Type B pancreatic cell (in vitro differentiated cells): ENCODE data around the gene CFAP73. TPM values are rescaled to one million over a fixed set of nuclear protein-coding genes. Genes with fewer than 3 reads are reported as not detected.

ENCODE experiments used
- DNase-seq: peaks from one replicate; pipeline ENCODE4 v3.0.0; 2021; ENCODE audit warnings: mixed read lengths; ENCODE audit not compliant: unreplicated experiment; ENCODE audit errors: extremely low spot score
- H3K27ac Mint-ChIP-seq: 2 replicates; pipeline ENCODE4 v1.8.0; 2021; ENCODE audit warnings: mild to moderate bottlenecking, mixed read lengths
- H3K27me3 Mint-ChIP-seq: 2 replicates; pipeline ENCODE4 v1.8.0; 2021; ENCODE audit warnings: mixed read lengths
- H3K36me3 Mint-ChIP-seq: 2 replicates; pipeline ENCODE4 v1.8.0; 2021; ENCODE audit warnings: mixed read lengths
- H3K4me1 Mint-ChIP-seq: one replicate; pipeline ENCODE4 v1.8.0; 2021; ENCODE audit warnings: mixed read lengths; ENCODE audit not compliant: unreplicated experiment
- H3K4me3 Mint-ChIP-seq: 2 replicates; pipeline ENCODE4 v1.8.0; 2021; ENCODE audit warnings: mild to moderate bottlenecking, mixed read lengths
- H3K9me3 Mint-ChIP-seq: 2 replicates; pipeline ENCODE4 v1.8.0; 2021; ENCODE audit warnings: mixed read lengths
- total RNA-seq: library from RNA; stranded (reverse); gene quantifications from 2 replicates; pipeline ENCODE4 v1.2.1, GENCODE V29; 2021; ENCODE audit warnings: low replicate concordance
- TF ChIP-seq, protein P1 (sequence below): fragments of 200-600 bp; sonication (generic); conservative IDR thresholded peaks from 2 replicates; pipeline ENCODE4 v1.5.0; 2021; ENCODE audit warnings: antibody characterized with exemption, mild to moderate bottlenecking

CFAP73 gene
- total RNA-seq, 1 donor from 2014 or later = 0.27 TPM

DNA sequence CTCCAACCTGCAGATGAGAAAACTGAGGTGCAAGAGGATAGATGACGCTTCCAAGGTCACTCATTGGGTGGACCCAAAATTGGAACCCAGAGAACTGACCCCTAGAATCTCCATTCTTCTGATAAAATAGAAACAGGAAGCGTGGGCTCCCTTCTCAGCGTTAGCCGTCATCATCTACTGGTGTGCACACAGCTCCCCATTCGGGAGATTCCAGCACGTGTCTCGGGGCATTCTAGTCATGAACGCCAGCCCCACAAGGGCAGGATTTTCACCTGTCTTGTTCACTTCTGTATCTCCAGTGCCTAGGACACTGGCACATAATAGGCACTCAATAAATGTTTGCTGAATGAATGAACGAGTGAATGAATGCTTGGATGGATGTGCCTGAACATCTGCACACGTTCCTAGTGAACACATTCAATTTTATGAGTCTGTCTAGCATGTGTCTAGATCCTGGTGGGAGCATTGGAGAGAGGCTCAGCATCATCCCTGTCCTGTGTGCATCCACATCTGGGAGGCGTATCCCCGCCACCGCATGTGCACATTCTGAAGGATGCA lies 44.5 kb upstream of the CFAP73 start:
- Mint-ChIP-seq H3K27me3 (peaks cover 44% of the 10 kb centered on the region), H3K27ac (no peak overlapping the region), H3K9me3 (no peaks in the 10 kb centered on the region), H3K4me1 (no peaks in the 10 kb centered on the region), H3K4me3 (no peak overlapping the region), H3K36me3 (no peaks in the 10 kb centered on the region)
- TF ChIP-seq, protein P1, sequence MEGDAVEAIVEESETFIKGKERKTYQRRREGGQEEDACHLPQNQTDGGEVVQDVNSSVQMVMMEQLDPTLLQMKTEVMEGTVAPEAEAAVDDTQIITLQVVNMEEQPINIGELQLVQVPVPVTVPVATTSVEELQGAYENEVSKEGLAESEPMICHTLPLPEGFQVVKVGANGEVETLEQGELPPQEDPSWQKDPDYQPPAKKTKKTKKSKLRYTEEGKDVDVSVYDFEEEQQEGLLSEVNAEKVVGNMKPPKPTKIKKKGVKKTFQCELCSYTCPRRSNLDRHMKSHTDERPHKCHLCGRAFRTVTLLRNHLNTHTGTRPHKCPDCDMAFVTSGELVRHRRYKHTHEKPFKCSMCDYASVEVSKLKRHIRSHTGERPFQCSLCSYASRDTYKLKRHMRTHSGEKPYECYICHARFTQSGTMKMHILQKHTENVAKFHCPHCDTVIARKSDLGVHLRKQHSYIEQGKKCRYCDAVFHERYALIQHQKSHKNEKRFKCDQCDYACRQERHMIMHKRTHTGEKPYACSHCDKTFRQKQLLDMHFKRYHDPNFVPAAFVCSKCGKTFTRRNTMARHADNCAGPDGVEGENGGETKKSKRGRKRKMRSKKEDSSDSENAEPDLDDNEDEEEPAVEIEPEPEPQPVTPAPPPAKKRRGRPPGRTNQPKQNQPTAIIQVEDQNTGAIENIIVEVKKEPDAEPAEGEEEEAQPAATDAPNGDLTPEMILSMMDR = no peak
- no peak for DNase-seq

GRCh38 chr12:113105606-113106271 lies 43.8 kb upstream of the CFAP73 start:
- H3K4me3 Mint-ChIP-seq = no peak overlapping the region
- no peak for DNase-seq
- no peak overlapping the region for H3K27ac Mint-ChIP-seq
- no peaks in the 10 kb centered on the region for H3K36me3 Mint-ChIP-seq
- no peaks in the 10 kb centered on the region for H3K9me3 Mint-ChIP-seq
- TF ChIP-seq, protein P1 = no peak
- H3K4me1 Mint-ChIP-seq = no peaks in the 10 kb centered on the region
- H3K27me3 Mint-ChIP-seq = peaks cover 48% of the 10 kb centered on the region

GRCh38 chr12:113106361-113106760 lies 43.2 kb upstream of the CFAP73 start:
- Mint-ChIP-seq H3K4me1 (no peaks in the 10 kb centered on the region), H3K9me3 (no peaks in the 10 kb centered on the region), H3K36me3 (no peaks in the 10 kb centered on the region), H3K27me3 (peaks cover 48% of the 10 kb centered on the region), H3K27ac (no peak overlapping the region), H3K4me3 (no peak overlapping the region)
- DNase-seq = no peak
- TF ChIP-seq, protein P1 = no peak

GRCh38 chr12:113108308-113108707 lies 41.2 kb upstream of the CFAP73 start:
- Mint-ChIP-seq H3K4me1 (no peaks in the 10 kb centered on the region), H3K27ac (no peak overlapping the region), H3K4me3 (no peak overlapping the region), H3K9me3 (no peaks in the 10 kb centered on the region), H3K36me3 (no peaks in the 10 kb centered on the region), H3K27me3 (peaks cover 50% of the 10 kb centered on the region)
- TF ChIP-seq, protein P1 = no peak
- DNase-seq = no peak

GRCh38 chr12:113109360-113109759 lies 40.2 kb upstream of the CFAP73 start:
- Mint-ChIP-seq H3K27me3 (peaks cover 43% of the 10 kb centered on the region), H3K9me3 (no peaks in the 10 kb centered on the region), H3K36me3 (no peaks in the 10 kb centered on the region), H3K4me1 (no peaks in the 10 kb centered on the region), H3K4me3 (no peak overlapping the region), H3K27ac (no peak overlapping the region)
- no peak for DNase-seq
- TF ChIP-seq, protein P1 = no peak
